Natural killer cell (primary cell): ENCODE data around the gene CREBBP. TPM values are rescaled to one million over a fixed set of nuclear protein-coding genes. Genes with fewer than 3 reads are reported as not detected.

ENCODE experiments used
- ATAC-seq, 3 donors: fragments of 150-1000 bp in 2 of 3; fragments of 200-7000 bp in 1 of 3; cut with Tn5 transposase; 1 replicate in 1 of 3; 2 replicates in 2 of 3; pipeline ENCODE4 v1.10.0; 2021; ENCODE audit warnings: mild to moderate bottlenecking in 2 of 3, moderate library complexity in 2 of 3
- DNase-seq, 2 donors: peaks; one replicate each; pipeline versions ENCODE4 v3.0.0 to v3.0.0-alpha.2; 2013 to 2021; ENCODE audit warnings: mixed read lengths in 1 of 2
- H3K27ac ChIP-seq: one replicate; pipeline ENCODE4 v1.5.1; 2013; ENCODE audit warnings: mild to moderate bottlenecking, low read length
- H3K27me3 ChIP-seq: one replicate; pipeline ENCODE4 v1.6.1; 2013; ENCODE audit warnings: low read length; ENCODE audit not compliant: control insufficient read depth, insufficient read depth
- H3K36me3 ChIP-seq: one replicate; pipeline ENCODE4 v1.6.1; 2013; ENCODE audit warnings: low read length; ENCODE audit not compliant: control insufficient read depth, insufficient read depth
- H3K4me1 ChIP-seq: one replicate; pipeline ENCODE4 v1.6.1; 2013; ENCODE audit warnings: low read length; ENCODE audit not compliant: control insufficient read depth, insufficient read depth
- H3K4me3 ChIP-seq: one replicate; pipeline ENCODE4 v1.5.1; 2013; ENCODE audit warnings: low read length
- H3K9me3 ChIP-seq: one replicate; pipeline ENCODE4 v1.6.1; 2013; ENCODE audit warnings: low read length; ENCODE audit not compliant: control insufficient read depth, insufficient read depth
- H3K27ac Mint-ChIP-seq, 2 donors: one replicate each; pipeline ENCODE4 v1.8.0; 2022; ENCODE audit warnings: mild to moderate bottlenecking in 2 of 2, mixed read lengths in 2 of 2, moderate library complexity in 1 of 2
- H3K27me3 Mint-ChIP-seq, 2 donors: one replicate each; pipeline ENCODE4 v1.8.0; 2022; ENCODE audit warnings: low read depth in 2 of 2, mixed read lengths in 2 of 2
- H3K36me3 Mint-ChIP-seq: one replicate; pipeline ENCODE4 v1.8.0; 2022; ENCODE audit warnings: mixed read lengths
- H3K4me1 Mint-ChIP-seq, 2 donors: one replicate each; pipeline ENCODE4 v1.8.0; 2022; ENCODE audit warnings: mixed read lengths in 2 of 2
- H3K4me3 Mint-ChIP-seq: one replicate; pipeline ENCODE4 v1.8.0; 2022; ENCODE audit warnings: mild to moderate bottlenecking, moderate library complexity, mixed read lengths
- H3K9me3 Mint-ChIP-seq, 2 donors: one replicate each; pipeline ENCODE4 v1.8.0; 2022; ENCODE audit warnings: mixed read lengths in 2 of 2
- WGBS: methylation state at CpG from one replicate; pipeline ENCODE4 v1.1.7; 2013; ENCODE audit warnings: missing lambda C conversion rate; ENCODE audit not compliant: insufficient coverage; 5-methylcytosine and 5-hydroxymethylcytosine counted together
- intact Hi-C: fragments of 100-400 bp; cut with micrococcal nuclease; formaldehyde crosslinking; loops from one replicate; pipeline ENCODE4 v1.14.2; 2022
- total RNA-seq, 4 donors: library from RNA; stranded (reverse); fragments of 120-200 nt in 1 of 4; gene quantifications; one replicate each; pipeline versions ENCODE4 v1.2.3 to v1.2.4, GENCODE V29; 2013 to 2022
- TF ChIP-seq, protein P1 (sequence below): fragments of 200-600 bp; IDR thresholded peaks from one replicate; pipeline ENCODE4 v1.8.0; 2022; ENCODE audit warnings: antibody characterized with exemption

Gene CREBBP
- total RNA-seq, 3 donors from 2014 or later (not counting 1 experiment from before 2014, with no cell fraction given): 197 to 234 (median 224) TPM

DNA sequence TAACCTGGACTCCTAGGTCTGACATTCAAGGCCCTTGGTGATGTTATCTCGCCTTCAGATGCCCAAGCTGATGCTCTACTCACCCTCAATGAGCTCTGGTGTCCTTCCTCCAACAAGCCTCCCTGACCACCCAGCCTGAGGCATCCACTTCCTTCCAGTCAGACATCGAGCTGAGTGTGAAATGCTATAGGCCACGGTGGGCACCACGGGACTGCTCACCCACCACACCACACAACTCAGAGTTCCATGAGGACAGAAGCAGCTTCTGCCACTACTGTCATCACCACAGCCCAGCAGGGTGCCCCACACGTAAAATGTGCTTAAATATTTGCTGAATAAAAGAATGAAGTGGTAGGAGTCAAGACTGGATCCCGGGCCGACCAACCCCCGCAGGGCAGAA is 12.0 kb downstream of the CREBBP start:
- no peaks in the 10 kb centered on the region for H3K9me3 Mint-ChIP-seq
- 69% methylated on average over 7 of the region's 8 CpGs for WGBS

DNA sequence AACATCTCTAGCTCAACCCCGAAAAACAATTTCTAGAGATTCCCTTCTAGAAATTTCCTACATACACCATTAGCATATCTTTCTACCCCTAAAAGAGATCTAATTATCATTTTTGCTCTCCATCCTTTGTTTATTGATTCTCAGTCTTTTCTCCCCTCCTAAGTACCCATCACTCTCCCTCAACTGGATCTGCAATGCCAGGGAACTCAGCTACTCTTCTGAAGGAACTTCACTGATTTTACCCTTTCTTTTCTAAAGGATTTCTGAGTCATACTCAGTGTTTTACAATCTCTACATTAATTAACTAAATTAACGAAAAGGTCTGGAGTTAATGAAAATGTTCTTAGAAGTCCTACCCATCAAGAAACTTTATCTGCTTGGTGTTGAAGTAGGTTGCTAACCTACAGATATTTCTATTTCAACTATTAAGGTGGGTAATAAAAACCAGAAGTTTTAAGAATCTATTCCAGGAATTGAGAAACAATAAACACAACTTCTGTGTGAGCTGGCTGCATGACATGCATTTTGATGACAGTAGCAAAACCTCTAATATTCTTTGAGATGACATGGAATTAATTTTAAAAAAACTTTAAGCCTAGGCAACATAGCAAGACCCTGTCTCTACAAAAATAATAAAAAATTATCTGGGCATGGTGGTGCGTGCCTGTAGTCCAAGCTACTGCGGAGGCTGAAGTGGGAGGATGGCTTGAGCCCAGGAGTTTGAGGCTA is 13.6 kb downstream of the CREBBP start:
- Histone ChIP-seq H3K4me1 (peaks cover 55% of the 10 kb centered on the region), H3K27ac (no peak overlapping the region), H3K27me3 (no peaks in the 10 kb centered on the region), H3K9me3 (no peaks in the 10 kb centered on the region), H3K4me3 (no peak overlapping the region), H3K36me3 (no peaks in the 10 kb centered on the region)
- no peak for ATAC-seq
- no peak overlapping the region for H3K27ac Mint-ChIP-seq
- no peaks in the 10 kb centered on the region for H3K9me3 Mint-ChIP-seq
- no peak for DNase-seq
- no peaks in the 10 kb centered on the region for H3K36me3 Mint-ChIP-seq
- intact Hi-C loops: loop anchor here (5.0 kb wide), 1 partner anchor 35 kb away; no protein-coding TSS in a partner anchor
- no peak overlapping the region for H3K4me3 Mint-ChIP-seq
- TF ChIP-seq, protein P1, sequence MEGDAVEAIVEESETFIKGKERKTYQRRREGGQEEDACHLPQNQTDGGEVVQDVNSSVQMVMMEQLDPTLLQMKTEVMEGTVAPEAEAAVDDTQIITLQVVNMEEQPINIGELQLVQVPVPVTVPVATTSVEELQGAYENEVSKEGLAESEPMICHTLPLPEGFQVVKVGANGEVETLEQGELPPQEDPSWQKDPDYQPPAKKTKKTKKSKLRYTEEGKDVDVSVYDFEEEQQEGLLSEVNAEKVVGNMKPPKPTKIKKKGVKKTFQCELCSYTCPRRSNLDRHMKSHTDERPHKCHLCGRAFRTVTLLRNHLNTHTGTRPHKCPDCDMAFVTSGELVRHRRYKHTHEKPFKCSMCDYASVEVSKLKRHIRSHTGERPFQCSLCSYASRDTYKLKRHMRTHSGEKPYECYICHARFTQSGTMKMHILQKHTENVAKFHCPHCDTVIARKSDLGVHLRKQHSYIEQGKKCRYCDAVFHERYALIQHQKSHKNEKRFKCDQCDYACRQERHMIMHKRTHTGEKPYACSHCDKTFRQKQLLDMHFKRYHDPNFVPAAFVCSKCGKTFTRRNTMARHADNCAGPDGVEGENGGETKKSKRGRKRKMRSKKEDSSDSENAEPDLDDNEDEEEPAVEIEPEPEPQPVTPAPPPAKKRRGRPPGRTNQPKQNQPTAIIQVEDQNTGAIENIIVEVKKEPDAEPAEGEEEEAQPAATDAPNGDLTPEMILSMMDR: no peak
- H3K4me1 Mint-ChIP-seq: peaks cover 86 to 89% of the 10 kb centered on the region in 2 donors
- no peaks in the 10 kb centered on the region for H3K27me3 Mint-ChIP-seq
- 100% methylated on average over 1 of the region's 4 CpGs for WGBS

More for the DNA sequence above, 12.0 kb downstream of the CREBBP start:
- H3K9me3 ChIP-seq: no peaks in the 10 kb centered on the region
- peak overlapping the region; percentile 82 to 85 for H3K27ac Mint-ChIP-seq
- ATAC-seq: peak; percentile 11 to 47 (median 29)
- H3K36me3 ChIP-seq: no peaks in the 10 kb centered on the region
- peaks cover 54% of the 10 kb centered on the region for H3K4me1 ChIP-seq
- peak overlapping the region; percentile 38 for H3K4me3 Mint-ChIP-seq
- H3K27me3 Mint-ChIP-seq: no peaks in the 10 kb centered on the region
- intact Hi-C loops: loop anchor here (5.0 kb wide), 1 partner anchor 36 kb away; no protein-coding TSS in a partner anchor
- no peak overlapping the region for H3K4me3 ChIP-seq
- no peaks in the 10 kb centered on the region for H3K27me3 ChIP-seq
- no peaks in the 10 kb centered on the region for H3K36me3 Mint-ChIP-seq
- H3K4me1 Mint-ChIP-seq: peaks cover 84 to 89% of the 10 kb centered on the region in 2 donors
- DNase-seq: no peak
- H3K27ac ChIP-seq: no peak overlapping the region
- TF ChIP-seq, protein P1: no peak

DNA sequence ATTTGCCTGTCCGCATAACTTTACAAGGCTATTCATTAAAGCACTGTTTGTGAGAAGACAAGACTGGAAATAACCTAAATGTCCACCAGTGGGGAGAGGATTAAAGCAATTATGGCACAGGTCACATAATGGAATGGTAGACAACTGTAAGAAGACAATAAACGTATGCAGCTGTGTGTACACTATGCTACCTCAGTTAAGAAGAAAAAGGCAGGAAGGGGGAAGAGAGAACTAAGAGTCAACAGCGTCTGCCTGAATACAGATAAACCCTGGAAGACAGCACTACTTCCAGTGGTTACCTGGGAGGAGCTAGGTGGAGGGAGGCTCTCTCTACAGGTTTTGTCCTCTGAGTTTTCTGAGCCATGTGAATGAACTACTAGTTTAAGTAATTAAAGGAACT is 15.3 kb downstream of the CREBBP start:
- no peak overlapping the region for H3K4me3 ChIP-seq
- WGBS: 80% methylated on average over 3 of the region's 3 CpGs
- TF ChIP-seq, protein P1: no peak
- H3K36me3 ChIP-seq: no peaks in the 10 kb centered on the region
- ATAC-seq: no peak
- Mint-ChIP-seq H3K4me3 (peak overlapping the region; percentile 6), H3K27ac (peak overlapping the region; percentile 27 to 29), H3K4me1 (peaks cover 80 to 83% of the 10 kb centered on the region in 2 donors), H3K36me3 (no peaks in the 10 kb centered on the region), H3K9me3 (no peaks in the 10 kb centered on the region), H3K27me3 (no peaks in the 10 kb centered on the region)
- intact Hi-C loops: loop anchor here (5.0 kb wide), 1 partner anchor 33 kb away; no protein-coding TSS in a partner anchor
- no peak overlapping the region for H3K27ac ChIP-seq
- H3K9me3 ChIP-seq: no peaks in the 10 kb centered on the region
- H3K4me1 ChIP-seq: peaks cover 58% of the 10 kb centered on the region
- no peak for DNase-seq
- no peaks in the 10 kb centered on the region for H3K27me3 ChIP-seq
